ENCODE results near the gene STK31. TPM values are rescaled to one million over a fixed set of nuclear protein-coding genes. Genes with fewer than 3 reads are reported as not detected.
"Not testable (repeated sequence)": the region's sequence is repeated elsewhere in the genome, so short reads cannot be mapped to it uniquely, and the experiment has no call there.

STK31 gene
- total RNA-seq, 1 donor from 2014 or later = 1.6 TPM

- intact Hi-C loops (cut with DNase I) = no loop called here
- no peak for TF ChIP-seq CTCF (IDR thresholded peaks at IDR 0.05)
These were observed 4.1 kb downstream of the STK31 start for GRCh38 chr7:23714150-23714464.

GRCh38 chr7:23714579-23714978 is 4.6 kb downstream of the STK31 start:
- Histone ChIP-seq H3K36me3 (no peaks in the 10 kb centered on the region), H3K9me3 (no peaks in the 10 kb centered on the region), H3K27ac (no peak overlapping the region), H3K4me3 (no peak overlapping the region), H3K4me1 (no peaks in the 10 kb centered on the region), H3K27me3 (no peaks in the 10 kb centered on the region)
- no peak for TF ChIP-seq CTCF (IDR thresholded peaks at IDR 0.05)
- intact Hi-C loops (cut with DNase I) = no loop called here
- no peak for DNase-seq (ENCODE audit: low spot score in 2 of 2)

More at GRCh38 chr7:23714150-23714464, 4.1 kb downstream of the STK31 start:
- no peaks in the 10 kb centered on the region for H3K36me3 ChIP-seq
- H3K27ac ChIP-seq = no peak overlapping the region
- H3K4me1 ChIP-seq = no peaks in the 10 kb centered on the region
- no peak for DNase-seq (ENCODE audit: low spot score in 2 of 2)
- H3K27me3 ChIP-seq = no peaks in the 10 kb centered on the region
- H3K9me3 ChIP-seq = no peaks in the 10 kb centered on the region
- H3K4me3 ChIP-seq = no peak overlapping the region

- H3K36me3 ChIP-seq = no peaks in the 10 kb centered on the region
- H3K4me1 ChIP-seq = no peaks in the 10 kb centered on the region
- TF ChIP-seq CTCF (IDR thresholded peaks at IDR 0.05) = no peak
- intact Hi-C loops (cut with DNase I) = no loop called here
- no peaks in the 10 kb centered on the region for H3K27me3 ChIP-seq
- no peak overlapping the region for H3K27ac ChIP-seq
- no peak for DNase-seq (ENCODE audit: low spot score in 2 of 2)
- H3K4me3 ChIP-seq = no peak overlapping the region
- no peaks in the 10 kb centered on the region for H3K9me3 ChIP-seq
These were observed 5.1 kb downstream of the STK31 start for GRCh38 chr7:23715099-23715498.

- Histone ChIP-seq H3K9me3 (no peaks in the 10 kb centered on the region), H3K27me3 (no peaks in the 10 kb centered on the region), H3K4me3 (no peak overlapping the region), H3K36me3 (no peaks in the 10 kb centered on the region), H3K4me1 (no peaks in the 10 kb centered on the region), H3K27ac (no peak overlapping the region)
- TF ChIP-seq CTCF (IDR thresholded peaks at IDR 0.05) = no peak
- no peak for DNase-seq (ENCODE audit: low spot score in 2 of 2)
- intact Hi-C loops (cut with DNase I) = no loop called here
These were observed 7.8 kb downstream of the STK31 start for GRCh38 chr7:23717788-23718187.

- TF ChIP-seq CTCF (IDR thresholded peaks at IDR 0.05) = no peak
- H3K36me3 ChIP-seq = no peaks in the 10 kb centered on the region
- no peak overlapping the region for H3K4me3 ChIP-seq
- no peak for DNase-seq (ENCODE audit: low spot score in 2 of 2)
- H3K4me1 ChIP-seq = no peaks in the 10 kb centered on the region
- no peaks in the 10 kb centered on the region for H3K9me3 ChIP-seq
- intact Hi-C loops (cut with DNase I) = no loop called here
- no peak overlapping the region for H3K27ac ChIP-seq
- no peaks in the 10 kb centered on the region for H3K27me3 ChIP-seq
These were observed 11.4 kb downstream of the STK31 start for GRCh38 chr7:23721456-23721855.

GRCh38 chr7:23722587-23723216 is 12.7 kb downstream of the STK31 start:
- intact Hi-C loops (cut with DNase I); H3K27ac ChIP-seq; H3K4me3 ChIP-seq; H3K27me3 ChIP-seq; H3K4me1 ChIP-seq; H3K9me3 ChIP-seq; H3K36me3 ChIP-seq; DNase-seq (ENCODE audit: low spot score in 2 of 2): not testable (repeated sequence)

- H3K4me3 ChIP-seq; DNase-seq (ENCODE audit: low spot score in 2 of 2); H3K27me3 ChIP-seq; H3K27ac ChIP-seq; H3K9me3 ChIP-seq; intact Hi-C loops (cut with DNase I); H3K4me1 ChIP-seq; H3K36me3 ChIP-seq: not testable (repeated sequence)
These were observed 14.1 kb downstream of the STK31 start for GRCh38 chr7:23724113-23724512.
